ENCODE results near the gene MYOZ3.

Gene MYOZ3

DNA sequence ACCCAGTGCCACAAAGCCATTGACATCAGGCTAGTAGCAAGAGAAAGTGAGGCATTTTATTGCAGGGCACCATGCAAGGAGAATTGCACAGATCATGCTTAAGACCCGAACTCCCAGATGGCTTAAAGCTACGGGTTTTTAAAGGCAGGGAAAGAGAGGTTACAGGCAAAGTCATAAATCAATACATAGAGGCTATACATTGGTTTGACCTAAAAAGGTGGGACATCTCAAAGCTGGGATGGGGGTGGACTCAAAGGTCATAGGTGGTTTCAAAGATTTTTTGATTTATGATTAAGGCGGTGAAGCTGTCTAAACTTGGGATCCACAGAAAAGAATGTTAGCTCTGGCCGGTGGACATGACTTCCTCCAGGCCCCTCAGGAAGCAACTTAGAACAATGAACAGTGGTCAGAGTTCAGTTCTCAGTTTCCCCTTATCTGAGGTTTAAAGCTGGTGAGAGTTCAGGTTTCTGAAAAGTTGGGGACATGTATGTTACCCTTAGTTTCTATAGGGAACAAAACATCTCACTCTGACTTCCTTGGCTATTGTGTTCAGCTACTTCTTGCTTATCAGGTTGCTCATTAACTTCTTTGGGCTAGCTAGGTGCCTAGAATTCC lies 45.8 kb downstream of the MYOZ3 start:
- TF ChIP-seq, protein P1, sequence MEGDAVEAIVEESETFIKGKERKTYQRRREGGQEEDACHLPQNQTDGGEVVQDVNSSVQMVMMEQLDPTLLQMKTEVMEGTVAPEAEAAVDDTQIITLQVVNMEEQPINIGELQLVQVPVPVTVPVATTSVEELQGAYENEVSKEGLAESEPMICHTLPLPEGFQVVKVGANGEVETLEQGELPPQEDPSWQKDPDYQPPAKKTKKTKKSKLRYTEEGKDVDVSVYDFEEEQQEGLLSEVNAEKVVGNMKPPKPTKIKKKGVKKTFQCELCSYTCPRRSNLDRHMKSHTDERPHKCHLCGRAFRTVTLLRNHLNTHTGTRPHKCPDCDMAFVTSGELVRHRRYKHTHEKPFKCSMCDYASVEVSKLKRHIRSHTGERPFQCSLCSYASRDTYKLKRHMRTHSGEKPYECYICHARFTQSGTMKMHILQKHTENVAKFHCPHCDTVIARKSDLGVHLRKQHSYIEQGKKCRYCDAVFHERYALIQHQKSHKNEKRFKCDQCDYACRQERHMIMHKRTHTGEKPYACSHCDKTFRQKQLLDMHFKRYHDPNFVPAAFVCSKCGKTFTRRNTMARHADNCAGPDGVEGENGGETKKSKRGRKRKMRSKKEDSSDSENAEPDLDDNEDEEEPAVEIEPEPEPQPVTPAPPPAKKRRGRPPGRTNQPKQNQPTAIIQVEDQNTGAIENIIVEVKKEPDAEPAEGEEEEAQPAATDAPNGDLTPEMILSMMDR (IDR thresholded peaks at IDR 0.05; ENCODE audit: borderline replicate concordance, insufficient read depth, low read depth, low read length): no peak
- H3K4me3 ChIP-seq (ENCODE audit: low read depth, low read length): no peak overlapping the region

- TF ChIP-seq, protein P1 (IDR thresholded peaks at IDR 0.05; ENCODE audit: borderline replicate concordance, insufficient read depth, low read depth, low read length): no peak
Observed at GRCh38 chr5:150710165-150710564, 49.1 kb downstream of the MYOZ3 start.

GRCh38 chr5:150723845-150724244 lies 62.8 kb downstream of the MYOZ3 start:
- no peak overlapping the region for H3K4me3 ChIP-seq (ENCODE audit: low read depth, low read length)
- TF ChIP-seq, protein P1 (IDR thresholded peaks at IDR 0.05; ENCODE audit: borderline replicate concordance, insufficient read depth, low read depth, low read length): no peak

More at GRCh38 chr5:150710165-150710564, 49.1 kb downstream of the MYOZ3 start:
- no peak overlapping the region for H3K4me3 ChIP-seq (ENCODE audit: low read depth, low read length)
